ENCODE data around the gene NUP153. TPM values are rescaled to one million over a fixed set of nuclear protein-coding genes. Genes with fewer than 3 reads are reported as not detected.

The NUP153 gene
- total and polyA plus RNA-seq, 9 donors = 14.2 to 43.4 (median 33.4) TPM

- Histone ChIP-seq H3K36me3 (no peaks in the 10 kb centered on the region), H3K27ac (no peak overlapping the region), H3K27me3 (no peaks in the 10 kb centered on the region), H3K9me3 (no peaks in the 10 kb centered on the region), H3K4me3 (no peak overlapping the region), H3K4me1 (ENCODE audit: insufficient read depth) (peaks cover 5% of the 10 kb centered on the region)
- intact Hi-C loops (cut with DNase I) = no loop called here
- TF ChIP-seq EP300 (IDR thresholded peaks at IDR 0.05) (no peak), POLR2A (IDR thresholded peaks at IDR 0.05) (no peak)
- TF ChIP-seq, protein P1, sequence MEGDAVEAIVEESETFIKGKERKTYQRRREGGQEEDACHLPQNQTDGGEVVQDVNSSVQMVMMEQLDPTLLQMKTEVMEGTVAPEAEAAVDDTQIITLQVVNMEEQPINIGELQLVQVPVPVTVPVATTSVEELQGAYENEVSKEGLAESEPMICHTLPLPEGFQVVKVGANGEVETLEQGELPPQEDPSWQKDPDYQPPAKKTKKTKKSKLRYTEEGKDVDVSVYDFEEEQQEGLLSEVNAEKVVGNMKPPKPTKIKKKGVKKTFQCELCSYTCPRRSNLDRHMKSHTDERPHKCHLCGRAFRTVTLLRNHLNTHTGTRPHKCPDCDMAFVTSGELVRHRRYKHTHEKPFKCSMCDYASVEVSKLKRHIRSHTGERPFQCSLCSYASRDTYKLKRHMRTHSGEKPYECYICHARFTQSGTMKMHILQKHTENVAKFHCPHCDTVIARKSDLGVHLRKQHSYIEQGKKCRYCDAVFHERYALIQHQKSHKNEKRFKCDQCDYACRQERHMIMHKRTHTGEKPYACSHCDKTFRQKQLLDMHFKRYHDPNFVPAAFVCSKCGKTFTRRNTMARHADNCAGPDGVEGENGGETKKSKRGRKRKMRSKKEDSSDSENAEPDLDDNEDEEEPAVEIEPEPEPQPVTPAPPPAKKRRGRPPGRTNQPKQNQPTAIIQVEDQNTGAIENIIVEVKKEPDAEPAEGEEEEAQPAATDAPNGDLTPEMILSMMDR (IDR thresholded peaks at IDR 0.05) = no peak
- WGBS, 3 donors = 94 to 96% (median 95%) methylated on average over 4 of the region's 4 CpGs
- DNase-seq = no peak
Observed at GRCh38 chr6:17673543-17674254, 33.0 kb downstream of the NUP153 start.

- TF ChIP-seq, protein P1 (IDR thresholded peaks at IDR 0.05) = no peak
- no peak for TF ChIP-seq EP300 (IDR thresholded peaks at IDR 0.05)
- no peak for TF ChIP-seq POLR2A (IDR thresholded peaks at IDR 0.05)
Observed at GRCh38 chr6:17672064-17672718, 34.5 kb downstream of the NUP153 start.

GRCh38 chr6:17666646-17667045 is 40.1 kb downstream of the NUP153 start:
- Histone ChIP-seq H3K27me3 (no peaks in the 10 kb centered on the region), H3K36me3 (no peaks in the 10 kb centered on the region), H3K4me1 (ENCODE audit: insufficient read depth) (no peaks in the 10 kb centered on the region), H3K9me3 (no peaks in the 10 kb centered on the region), H3K27ac (no peak overlapping the region), H3K4me3 (no peak overlapping the region)
- intact Hi-C loops (cut with DNase I) = no loop called here
- TF ChIP-seq EP300 (IDR thresholded peaks at IDR 0.05) (no peak), POLR2A (IDR thresholded peaks at IDR 0.05) (no peak)
- TF ChIP-seq, protein P1 (IDR thresholded peaks at IDR 0.05) = no peak
- 96 to 99% (median 98%) methylated on average over 1 of the region's 1 CpG for WGBS, 3 donors
- no peak for DNase-seq

More at GRCh38 chr6:17672064-17672718, 34.5 kb downstream of the NUP153 start:
- Histone ChIP-seq H3K27me3 (no peaks in the 10 kb centered on the region), H3K27ac (no peak overlapping the region), H3K4me1 (ENCODE audit: insufficient read depth) (peaks cover 2% of the 10 kb centered on the region), H3K4me3 (no peak overlapping the region), H3K9me3 (no peaks in the 10 kb centered on the region), H3K36me3 (no peaks in the 10 kb centered on the region)
- DNase-seq = no peak
- intact Hi-C loops (cut with DNase I) = no loop called here
- 95 to 98% (median 98%) methylated on average over 7 of the region's 7 CpGs for WGBS, 3 donors

DNA sequence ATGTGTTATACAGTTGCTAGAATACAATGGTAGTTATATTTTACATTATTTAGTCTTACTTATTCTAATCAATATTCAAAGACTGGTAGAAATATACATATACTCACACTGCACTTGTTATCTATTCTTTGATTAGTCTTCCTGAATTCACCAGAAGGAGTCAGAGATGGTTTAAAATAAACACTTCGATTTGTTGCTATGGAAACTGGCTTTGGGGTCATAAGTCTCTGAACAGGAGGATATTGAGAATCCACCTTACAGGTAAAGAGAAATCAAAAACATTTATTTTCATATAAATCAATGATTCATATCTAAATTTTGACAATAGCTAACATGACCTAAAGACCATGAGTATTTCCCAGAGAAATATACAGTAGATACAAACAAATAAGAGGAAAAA is 41.6 kb downstream of the NUP153 start:
- 75 to 90% (median 76%) methylated on average over 1 of the region's 1 CpG for WGBS, 3 donors
- TF ChIP-seq, protein P1 (IDR thresholded peaks at IDR 0.05) = no peak
- TF ChIP-seq POLR2A (IDR thresholded peaks at IDR 0.05) (no peak), EP300 (IDR thresholded peaks at IDR 0.05) (no peak)
- Histone ChIP-seq H3K27ac (no peak overlapping the region), H3K4me1 (ENCODE audit: insufficient read depth) (no peaks in the 10 kb centered on the region), H3K27me3 (no peaks in the 10 kb centered on the region), H3K36me3 (no peaks in the 10 kb centered on the region), H3K4me3 (no peak overlapping the region), H3K9me3 (no peaks in the 10 kb centered on the region)
- intact Hi-C loops (cut with DNase I) = no loop called here
- DNase-seq = no peak
